ENCODE results near the gene HECW1. TPM values are rescaled to one million over a fixed set of nuclear protein-coding genes. Genes with fewer than 3 reads are reported as not detected.

The HECW1 gene
- polyA plus RNA-seq, 4 donors = under 0.01 to 0.10 (median 0.03) TPM; not detected in 1

- WGBS, 3 donors = 22 to 26% (median 25%) methylated on average over 8 of the region's 8 CpGs
- Histone ChIP-seq H3K4me1 (ENCODE audit: control insufficient read depth in 3 of 3, insufficient read depth in 2 of 3, low read depth in 1 of 3, low read length in 2 of 3) (no peaks in the 10 kb centered on the region), H3K36me3 (ENCODE audit: control insufficient read depth in 3 of 3, insufficient read depth in 2 of 3, low read depth in 1 of 3, low read length in 3 of 3) (no peaks in the 10 kb centered on the region), H3K4me3 (ENCODE audit: low read depth in 1 of 3, low read length in 3 of 3) (no peak overlapping the region), H3K9me3 (ENCODE audit: control insufficient read depth in 2 of 2, insufficient read depth in 1 of 2, low read depth in 1 of 2, low read length in 1 of 2) (no peaks in the 10 kb centered on the region), H3K27ac (ENCODE audit: low read depth in 1 of 3, low read length in 2 of 3) (no peak overlapping the region), H3K27me3 (ENCODE audit: control insufficient read depth in 3 of 3, insufficient read depth in 3 of 3, low read length in 3 of 3) (no peaks in the 10 kb centered on the region)
- peak; percentile 24 to 33 for DNase-seq
- no peak for FAIRE-seq
These were observed 342.6 kb downstream of the HECW1 start for GRCh38 chr7:43454936-43455518.

GRCh38 chr7:43456200-43456599, 343.8 kb downstream of the HECW1 start:
- no peak for DNase-seq
- Histone ChIP-seq H3K4me3 (ENCODE audit: low read depth in 1 of 3, low read length in 3 of 3) (no peak overlapping the region), H3K9me3 (ENCODE audit: control insufficient read depth in 2 of 2, insufficient read depth in 1 of 2, low read depth in 1 of 2, low read length in 1 of 2) (no peaks in the 10 kb centered on the region), H3K27ac (ENCODE audit: low read depth in 1 of 3, low read length in 2 of 3) (no peak overlapping the region), H3K36me3 (ENCODE audit: control insufficient read depth in 3 of 3, insufficient read depth in 2 of 3, low read depth in 1 of 3, low read length in 3 of 3) (no peaks in the 10 kb centered on the region), H3K4me1 (ENCODE audit: control insufficient read depth in 3 of 3, insufficient read depth in 2 of 3, low read depth in 1 of 3, low read length in 2 of 3) (no peaks in the 10 kb centered on the region), H3K27me3 (ENCODE audit: control insufficient read depth in 3 of 3, insufficient read depth in 3 of 3, low read length in 3 of 3) (no peaks in the 10 kb centered on the region)
- 61 to 76% (median 65%) methylated on average over 14 of the region's 14 CpGs for WGBS, 3 donors
- FAIRE-seq = no peak

GRCh38 chr7:43458330-43459018, 346.0 kb downstream of the HECW1 start:
- no peak overlapping the region for H3K27ac ChIP-seq (ENCODE audit: low read depth in 1 of 3, low read length in 2 of 3)
- no peaks in the 10 kb centered on the region for H3K27me3 ChIP-seq (ENCODE audit: control insufficient read depth in 3 of 3, insufficient read depth in 3 of 3, low read length in 3 of 3)
- H3K4me3 ChIP-seq (ENCODE audit: low read depth in 1 of 3, low read length in 3 of 3) = no peak overlapping the region
- H3K36me3 ChIP-seq (ENCODE audit: control insufficient read depth in 3 of 3, insufficient read depth in 2 of 3, low read depth in 1 of 3, low read length in 3 of 3) = no peaks in the 10 kb centered on the region
- H3K4me1 ChIP-seq (ENCODE audit: control insufficient read depth in 3 of 3, insufficient read depth in 2 of 3, low read depth in 1 of 3, low read length in 2 of 3) = no peaks in the 10 kb centered on the region
- no peaks in the 10 kb centered on the region for H3K9me3 ChIP-seq (ENCODE audit: control insufficient read depth in 2 of 2, insufficient read depth in 1 of 2, low read depth in 1 of 2, low read length in 1 of 2)
- FAIRE-seq (no peak), DNase-seq (no peak)
- 35 to 59% (median 46%) methylated on average over 4 of the region's 4 CpGs for WGBS, 3 donors

- H3K4me1 ChIP-seq (ENCODE audit: control insufficient read depth in 3 of 3, insufficient read depth in 2 of 3, low read depth in 1 of 3, low read length in 2 of 3) = no peaks in the 10 kb centered on the region
- H3K27me3 ChIP-seq (ENCODE audit: control insufficient read depth in 3 of 3, insufficient read depth in 3 of 3, low read length in 3 of 3) = no peaks in the 10 kb centered on the region
- H3K4me3 ChIP-seq (ENCODE audit: low read depth in 1 of 3, low read length in 3 of 3) = no peak overlapping the region
- no peak for DNase-seq
- no peak for FAIRE-seq
- no peaks in the 10 kb centered on the region for H3K9me3 ChIP-seq (ENCODE audit: control insufficient read depth in 2 of 2, insufficient read depth in 1 of 2, low read depth in 1 of 2, low read length in 1 of 2)
- 76 to 80% (median 77%) methylated on average over 4 of the region's 4 CpGs for WGBS, 3 donors
- no peak overlapping the region for H3K27ac ChIP-seq (ENCODE audit: low read depth in 1 of 3, low read length in 2 of 3)
- no peaks in the 10 kb centered on the region for H3K36me3 ChIP-seq (ENCODE audit: control insufficient read depth in 3 of 3, insufficient read depth in 2 of 3, low read depth in 1 of 3, low read length in 3 of 3)
These were observed 346.5 kb downstream of the HECW1 start for GRCh38 chr7:43459019-43459337.

GRCh38 chr7:43460733-43461348, 348.4 kb downstream of the HECW1 start:
- Histone ChIP-seq H3K4me1 (ENCODE audit: control insufficient read depth in 3 of 3, insufficient read depth in 2 of 3, low read depth in 1 of 3, low read length in 2 of 3) (no peaks in the 10 kb centered on the region), H3K4me3 (ENCODE audit: low read depth in 1 of 3, low read length in 3 of 3) (no peak overlapping the region), H3K27ac (ENCODE audit: low read depth in 1 of 3, low read length in 2 of 3) (no peak overlapping the region), H3K27me3 (ENCODE audit: control insufficient read depth in 3 of 3, insufficient read depth in 3 of 3, low read length in 3 of 3) (no peaks in the 10 kb centered on the region), H3K9me3 (ENCODE audit: control insufficient read depth in 2 of 2, insufficient read depth in 1 of 2, low read depth in 1 of 2, low read length in 1 of 2) (no peaks in the 10 kb centered on the region), H3K36me3 (ENCODE audit: control insufficient read depth in 3 of 3, insufficient read depth in 2 of 3, low read depth in 1 of 3, low read length in 3 of 3) (no peaks in the 10 kb centered on the region)
- no peak for FAIRE-seq
- no peak for DNase-seq
- WGBS, 3 donors = 77 to 82% (median 80%) methylated on average over 8 of the region's 8 CpGs

- DNase-seq (no peak), FAIRE-seq (no peak)
- Histone ChIP-seq H3K27me3 (ENCODE audit: control insufficient read depth in 3 of 3, insufficient read depth in 3 of 3, low read length in 3 of 3) (no peaks in the 10 kb centered on the region), H3K36me3 (ENCODE audit: control insufficient read depth in 3 of 3, insufficient read depth in 2 of 3, low read depth in 1 of 3, low read length in 3 of 3) (no peaks in the 10 kb centered on the region), H3K9me3 (ENCODE audit: control insufficient read depth in 2 of 2, insufficient read depth in 1 of 2, low read depth in 1 of 2, low read length in 1 of 2) (no peaks in the 10 kb centered on the region), H3K27ac (ENCODE audit: low read depth in 1 of 3, low read length in 2 of 3) (no peak overlapping the region), H3K4me1 (ENCODE audit: control insufficient read depth in 3 of 3, insufficient read depth in 2 of 3, low read depth in 1 of 3, low read length in 2 of 3) (peaks cover 0 to 4% (median 0%) of the 10 kb centered on the region in 3 donors), H3K4me3 (ENCODE audit: low read depth in 1 of 3, low read length in 3 of 3) (no peak overlapping the region)
- WGBS, 3 donors = 64 to 81% (median 73%) methylated on average over 5 of the region's 5 CpGs
These were observed 349.0 kb downstream of the HECW1 start for GRCh38 chr7:43461349-43462024.

GRCh38 chr7:43462836-43463235, 350.4 kb downstream of the HECW1 start:
- Histone ChIP-seq H3K27ac (ENCODE audit: low read depth in 1 of 3, low read length in 2 of 3) (no peak overlapping the region), H3K4me1 (ENCODE audit: control insufficient read depth in 3 of 3, insufficient read depth in 2 of 3, low read depth in 1 of 3, low read length in 2 of 3) (peaks cover 0 to 4% (median 0%) of the 10 kb centered on the region in 3 donors), H3K9me3 (ENCODE audit: control insufficient read depth in 2 of 2, insufficient read depth in 1 of 2, low read depth in 1 of 2, low read length in 1 of 2) (no peaks in the 10 kb centered on the region), H3K27me3 (ENCODE audit: control insufficient read depth in 3 of 3, insufficient read depth in 3 of 3, low read length in 3 of 3) (no peaks in the 10 kb centered on the region), H3K36me3 (ENCODE audit: control insufficient read depth in 3 of 3, insufficient read depth in 2 of 3, low read depth in 1 of 3, low read length in 3 of 3) (no peaks in the 10 kb centered on the region), H3K4me3 (ENCODE audit: low read depth in 1 of 3, low read length in 3 of 3) (no peak overlapping the region)
- WGBS, 3 donors = 27 to 38% (median 29%) methylated on average over 1 of the region's 1 CpG
- no peak for DNase-seq
- FAIRE-seq = no peak

GRCh38 chr7:43463401-43463980, 351.0 kb downstream of the HECW1 start:
- FAIRE-seq = no peak
- Histone ChIP-seq H3K4me1 (ENCODE audit: control insufficient read depth in 3 of 3, insufficient read depth in 2 of 3, low read depth in 1 of 3, low read length in 2 of 3) (peaks cover 0 to 4% (median 0%) of the 10 kb centered on the region in 3 donors), H3K36me3 (ENCODE audit: control insufficient read depth in 3 of 3, insufficient read depth in 2 of 3, low read depth in 1 of 3, low read length in 3 of 3) (no peaks in the 10 kb centered on the region), H3K4me3 (ENCODE audit: low read depth in 1 of 3, low read length in 3 of 3) (no peak overlapping the region), H3K27me3 (ENCODE audit: control insufficient read depth in 3 of 3, insufficient read depth in 3 of 3, low read length in 3 of 3) (no peaks in the 10 kb centered on the region), H3K9me3 (ENCODE audit: control insufficient read depth in 2 of 2, insufficient read depth in 1 of 2, low read depth in 1 of 2, low read length in 1 of 2) (no peaks in the 10 kb centered on the region), H3K27ac (ENCODE audit: low read depth in 1 of 3, low read length in 2 of 3) (no peak overlapping the region)
- WGBS, 3 donors = 71 to 83% (median 82%) methylated on average over 8 of the region's 8 CpGs
- no peak for DNase-seq

Measured in small intestine (tissue), 7 donors.